Right cardiac atrium (tissue), 5 donors: ENCODE data around the gene TOM1. TPM values are rescaled to one million over a fixed set of nuclear protein-coding genes. Genes with fewer than 3 reads are reported as not detected.

Experiments used
- ATAC-seq, 2 donors: fragments of 200-7000 bp; cut with Tn5 transposase; one replicate each; pipeline versions ENCODE4 v1.8.0 to v1.9.1; 2020; ENCODE audit warnings: moderate library complexity in 2 of 2, mild to moderate bottlenecking in 1 of 2
- DNase-seq, 3 donors: peaks; one replicate each; pipeline ENCODE4 v3.0.0-alpha.2; 2020
- H3K27ac ChIP-seq: one replicate; pipeline ENCODE4 v1.5.1; 2013; ENCODE audit warnings: mild to moderate bottlenecking, low read length, control low read depth, moderate library complexity
- H3K27me3 ChIP-seq: one replicate; pipeline ENCODE4 v1.6.1; 2013; ENCODE audit not compliant: control insufficient read depth, insufficient read depth
- H3K4me1 ChIP-seq: one replicate; pipeline ENCODE4 v1.6.1; 2013; ENCODE audit warnings: low read length; ENCODE audit not compliant: control insufficient read depth, insufficient read depth
- H3K4me3 ChIP-seq: one replicate; pipeline ENCODE4 v1.5.1; 2013; ENCODE audit warnings: low read length, control low read depth
- H3K9me3 ChIP-seq: one replicate; pipeline ENCODE4 v1.6.1; 2013; ENCODE audit warnings: low read length; ENCODE audit not compliant: control insufficient read depth
- WGBS: extraction: QIAGEN DNeasy Blood & Tissue Kit; methylation state at CpG from one replicate; pipeline ENCODE4 v1.1.7; 2013; 5-methylcytosine and 5-hydroxymethylcytosine counted together
- intact Hi-C, 4 donors: fragments of 100-400 bp; cut with DNase I; formaldehyde crosslinking; loops; one replicate each; pipeline versions ENCODE4 v1.11.0 to v1.14.0; 2022 to 2023
- polyA plus RNA-seq: library from polyadenylated mRNA; stranded (reverse); fragments of 200-250 nt; gene quantifications from one replicate; pipeline ENCODE4 v1.2.3, GENCODE V29; 2013
- total RNA-seq, 4 donors: library from RNA; stranded (reverse); fragmentation: NEBNext Ultra II Directional; extraction: Animal tissue kit (Norgen Biotek cat#: 25700); gene quantifications; one replicate each; pipeline ENCODE4 v1.2.1, GENCODE V29; 2021
- donor health status: healthy with polysubstance abuse.
- donor health status: DM: no; HTN: yes; CAD: no.
- donor health status: DM: no; HTN: no; CAD: no.
- donor health status: DM: no; HTN: yes; CAD: no; lungs with severe emphysema.
- donor health status: DM: yes; HTN: yes; CAD: no.

Gene TOM1
- total and polyA plus RNA-seq, 5 donors = 54.0 to 75.9 (median 55.9) TPM

DNA sequence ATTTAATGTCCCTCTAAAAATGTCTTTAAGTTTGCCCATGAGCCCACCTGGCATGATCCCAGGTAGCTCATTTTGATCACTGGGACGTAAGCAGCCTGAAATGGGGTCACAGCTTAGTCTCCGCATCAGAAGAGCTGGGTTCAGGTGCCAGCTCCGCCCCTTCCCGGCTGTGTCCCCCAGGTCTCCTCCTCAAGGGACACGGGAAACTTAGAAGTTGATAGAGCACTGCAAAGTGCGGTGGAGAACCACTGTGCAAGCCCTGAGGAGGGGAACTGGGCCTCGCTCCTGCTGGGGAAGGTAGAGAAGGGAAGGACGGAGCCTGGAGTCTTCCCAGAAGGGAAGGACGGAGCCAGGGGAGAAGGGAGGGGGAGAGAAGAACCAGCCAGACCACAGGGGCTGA is 7.7 kb downstream of the TOM1 start:
- Histone ChIP-seq H3K9me3 (no peaks in the 10 kb centered on the region), H3K4me1 (peaks cover 21% of the 10 kb centered on the region), H3K27ac (no peak overlapping the region), H3K4me3 (no peak overlapping the region), H3K27me3 (no peaks in the 10 kb centered on the region)
- 77% methylated on average over 9 of the region's 9 CpGs for WGBS
- DNase-seq = no peak
- intact Hi-C loops = no loop called here
- no peak for ATAC-seq

DNA sequence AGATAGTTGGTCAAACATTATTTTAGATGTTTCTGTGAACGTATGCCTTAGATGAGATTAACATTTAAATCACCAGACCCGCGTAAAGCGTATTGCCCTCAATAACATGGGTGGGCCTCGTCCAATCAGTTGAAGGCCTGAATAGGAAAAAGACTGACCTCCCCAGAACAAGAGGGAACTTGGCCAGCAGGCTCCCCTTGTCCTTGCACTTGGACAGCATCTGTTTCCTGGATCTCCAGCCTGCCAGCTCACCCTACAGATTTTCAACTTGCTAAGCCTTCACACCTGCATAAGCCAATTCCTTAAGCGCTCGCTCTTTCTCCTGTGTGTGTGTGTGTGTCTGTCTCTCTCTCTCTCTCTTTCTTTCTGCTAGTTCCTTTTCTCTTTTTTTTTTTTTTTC is 8.2 kb downstream of the TOM1 start:
- H3K27ac ChIP-seq = no peak overlapping the region
- H3K27me3 ChIP-seq = no peaks in the 10 kb centered on the region
- 89% methylated on average over 7 of the region's 7 CpGs for WGBS
- H3K4me1 ChIP-seq = peaks cover 25% of the 10 kb centered on the region
- DNase-seq (no peak), ATAC-seq (no peak)
- no peak overlapping the region for H3K4me3 ChIP-seq
- H3K9me3 ChIP-seq = no peaks in the 10 kb centered on the region
- intact Hi-C loops = no loop called here

DNA sequence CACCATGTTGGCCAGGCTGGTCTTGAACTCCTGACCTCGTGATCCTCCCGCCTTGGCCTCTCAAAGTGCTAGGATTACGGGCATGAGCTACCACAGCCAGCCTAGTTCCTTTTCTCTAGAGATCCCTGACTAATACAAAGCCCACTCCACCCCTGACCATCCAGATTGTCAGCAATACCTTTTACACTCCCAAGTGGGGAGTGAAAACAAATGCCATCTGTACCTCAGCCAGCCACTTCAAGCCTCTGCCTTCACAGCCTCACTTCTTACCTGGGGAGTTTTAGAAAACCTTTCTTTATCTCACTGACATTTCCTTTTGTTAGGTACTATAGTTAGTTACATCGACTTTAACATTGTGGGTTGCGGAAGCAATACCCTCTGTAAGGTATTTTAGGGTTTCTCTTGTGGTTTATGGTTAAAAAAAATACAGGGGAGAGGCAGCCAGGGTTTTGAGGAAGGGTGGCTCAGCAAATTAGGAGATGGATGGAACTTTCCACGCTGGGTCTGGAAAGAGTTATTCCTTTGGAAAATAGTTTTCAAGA is 8.9 kb downstream of the TOM1 start:
- intact Hi-C loops = no loop called here
- H3K27ac ChIP-seq = no peak overlapping the region

DNA sequence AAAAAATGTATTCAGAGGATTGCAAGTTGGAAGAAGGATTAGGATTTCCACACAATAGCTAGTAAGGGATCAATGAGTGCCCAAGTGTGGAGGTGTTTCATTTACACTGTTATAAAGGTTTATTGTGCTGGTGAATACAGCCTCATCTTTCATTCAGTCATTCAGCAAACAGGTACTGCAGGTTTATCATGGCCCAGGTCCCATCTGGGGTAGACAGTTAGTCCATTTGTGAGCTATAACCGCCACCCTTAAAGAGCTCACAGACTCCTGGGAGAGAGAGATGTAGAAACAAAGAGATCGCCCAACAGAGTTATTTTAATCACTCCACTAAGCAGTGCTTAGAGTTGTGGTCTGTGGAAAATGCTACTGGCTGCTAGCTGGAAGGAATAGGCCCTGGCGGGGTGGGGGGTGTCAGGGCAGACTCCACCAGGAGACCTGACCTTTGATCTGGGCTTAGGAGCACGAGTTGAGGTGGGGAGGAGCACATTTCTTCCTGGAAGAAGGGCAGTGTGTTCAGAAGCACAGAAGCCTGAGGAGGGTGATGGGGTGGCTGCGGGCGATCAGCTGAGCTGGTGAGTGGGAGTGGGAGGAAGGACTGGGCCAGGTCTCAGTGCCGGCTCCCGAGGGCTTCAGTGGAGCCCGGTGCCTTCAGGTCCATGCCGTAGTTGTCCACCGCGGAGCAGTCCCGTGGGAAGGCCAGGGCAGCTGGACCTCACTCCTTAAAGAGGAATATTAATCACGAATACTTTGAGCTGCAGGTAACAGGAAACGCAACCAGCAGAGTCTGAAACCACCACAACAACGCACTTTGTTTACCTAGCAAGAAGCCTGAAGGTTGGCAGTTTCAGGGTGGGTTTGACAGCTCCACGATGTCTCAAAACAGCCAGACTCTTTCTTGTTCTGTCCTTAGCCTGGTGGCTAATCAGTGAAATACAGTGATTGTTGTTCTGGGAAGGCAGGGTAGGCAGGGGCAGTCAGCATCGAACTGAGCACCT is 11.2 kb downstream of the TOM1 start:
- 60% methylated on average over 18 of the region's 18 CpGs for WGBS
- Histone ChIP-seq H3K27ac (peak overlapping the region; percentile 79), H3K4me1 (peaks cover 26% of the 10 kb centered on the region), H3K27me3 (no peaks in the 10 kb centered on the region), H3K9me3 (no peaks in the 10 kb centered on the region), H3K4me3 (no peak overlapping the region)
- intact Hi-C loops = no loop called here
- ATAC-seq = no peak
- no peak for DNase-seq

More for the DNA sequence above, 8.9 kb downstream of the TOM1 start:
- Histone ChIP-seq H3K9me3 (no peaks in the 10 kb centered on the region), H3K4me3 (no peak overlapping the region), H3K4me1 (peaks cover 29% of the 10 kb centered on the region), H3K27me3 (no peaks in the 10 kb centered on the region)
- WGBS = 83% methylated on average over 6 of the region's 6 CpGs
- DNase-seq (no peak), ATAC-seq (no peak)

DNA sequence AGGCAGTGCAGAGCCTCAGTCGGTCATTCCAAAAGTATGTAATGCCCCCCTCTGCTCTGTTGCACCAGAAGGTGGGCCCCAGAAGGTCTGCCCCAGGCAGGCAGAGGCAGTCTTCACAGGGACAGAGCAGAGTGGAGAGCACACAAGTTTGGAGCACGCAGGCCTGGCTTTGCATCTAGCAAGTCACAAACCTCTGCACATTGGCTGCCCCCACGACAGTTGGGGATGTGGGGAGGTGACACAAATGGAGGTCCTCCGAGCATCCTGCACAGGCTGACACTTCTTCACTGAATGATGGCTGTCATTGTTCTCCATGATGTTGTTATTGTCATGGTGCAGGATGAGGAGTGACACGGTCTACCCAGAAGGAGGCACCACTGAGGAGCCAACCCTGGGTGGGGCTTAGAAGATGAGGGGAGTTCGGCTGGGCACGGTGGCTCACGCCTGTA is 11.9 kb downstream of the TOM1 start:
- Histone ChIP-seq H3K4me3 (no peak overlapping the region), H3K9me3 (no peaks in the 10 kb centered on the region), H3K27ac (peak overlapping the region; percentile 79), H3K4me1 (peaks cover 20% of the 10 kb centered on the region), H3K27me3 (no peaks in the 10 kb centered on the region)
- intact Hi-C loops = no loop called here
- WGBS = 90% methylated on average over 8 of the region's 8 CpGs
- ATAC-seq = no peak
- no peak for DNase-seq

DNA sequence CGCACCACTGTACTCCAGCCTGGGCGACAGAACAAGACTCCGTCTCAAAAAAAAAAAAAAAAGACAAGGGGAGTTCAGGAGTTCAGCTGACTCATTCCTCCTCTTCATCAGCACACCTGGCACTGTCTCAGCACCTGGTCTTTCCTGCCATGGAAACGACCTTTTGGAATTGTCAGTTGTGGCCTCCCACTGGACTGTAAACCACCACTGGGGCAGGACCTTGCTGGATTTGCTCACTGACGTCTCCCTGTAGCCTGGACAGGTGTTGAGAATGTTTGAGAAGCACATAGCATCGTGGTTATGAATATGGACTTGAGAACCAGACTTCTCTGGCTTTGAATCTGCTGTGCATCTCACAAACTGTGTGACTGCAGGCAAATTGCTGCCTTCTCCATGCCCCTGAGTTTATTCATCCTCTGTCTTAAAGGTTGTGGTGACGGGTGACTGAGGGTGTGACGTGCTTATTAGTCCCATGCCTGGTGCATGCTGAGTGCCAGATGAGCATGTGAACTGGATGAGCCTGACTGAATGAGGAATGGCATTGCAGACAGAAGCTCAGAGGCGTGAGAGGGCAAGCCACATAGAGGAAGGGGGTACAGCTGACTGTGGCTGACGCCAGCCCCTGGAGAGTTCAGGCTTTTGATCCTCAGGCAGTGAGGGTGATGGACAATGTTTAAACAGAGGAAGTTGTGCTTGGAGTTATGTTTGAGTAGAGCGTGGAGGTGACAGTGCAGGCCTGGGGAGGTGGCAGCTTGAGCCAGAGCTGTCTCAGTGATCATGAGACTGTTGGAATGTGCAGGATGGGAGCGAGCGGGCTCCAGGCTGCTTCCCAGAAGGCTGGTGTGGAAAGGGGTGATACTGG is 12.7 kb downstream of the TOM1 start:
- no peaks in the 10 kb centered on the region for H3K27me3 ChIP-seq
- no peak overlapping the region for H3K4me3 ChIP-seq
- H3K9me3 ChIP-seq = no peaks in the 10 kb centered on the region
- peaks cover 18% of the 10 kb centered on the region for H3K4me1 ChIP-seq
- H3K27ac ChIP-seq = peak overlapping the region; percentile 94
- ATAC-seq (peak; percentile 46 to 49), DNase-seq (peak in 2 of 3 donors; percentile 44 to 68)
- WGBS = 75% methylated on average over 13 of the region's 13 CpGs
- intact Hi-C loops = no loop called here

DNA sequence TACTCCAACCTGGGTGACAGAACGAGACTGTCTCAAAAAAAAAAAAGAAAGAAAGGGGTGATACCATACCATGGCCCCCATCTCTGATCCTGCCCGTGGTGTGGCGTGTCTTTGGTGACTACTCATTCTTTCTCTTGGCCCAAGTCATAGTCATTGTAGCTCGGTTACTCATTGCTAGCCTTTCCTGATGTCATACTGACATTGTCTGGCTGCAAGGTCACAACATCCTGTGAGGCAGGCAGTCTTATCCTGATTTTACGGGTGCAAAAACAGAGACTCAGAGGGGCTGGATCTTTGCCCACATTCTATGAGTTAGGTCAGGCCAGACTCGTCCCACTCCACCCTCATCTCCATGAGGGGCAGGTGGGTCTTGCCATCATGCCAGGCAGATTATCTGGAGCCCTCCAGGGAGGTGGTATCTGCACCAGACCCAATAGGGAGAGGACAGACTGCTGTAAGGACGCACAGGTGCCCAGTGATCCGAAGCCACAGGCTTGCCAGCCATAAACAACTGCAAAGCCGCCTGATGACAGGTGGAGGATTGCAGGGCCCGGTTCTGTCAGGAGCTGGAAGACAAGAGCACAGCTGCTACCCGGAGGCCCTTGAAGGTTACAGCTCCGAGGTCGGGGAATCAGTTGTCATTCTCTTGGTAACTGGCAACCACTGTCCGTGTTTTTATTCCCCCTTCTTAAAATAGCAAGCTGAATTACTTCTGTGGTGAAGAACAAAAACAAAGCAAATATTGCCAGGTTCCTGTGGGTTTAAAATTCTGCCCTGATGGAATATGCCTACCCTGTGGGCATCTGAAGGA is 13.8 kb downstream of the TOM1 start:
- 32% methylated on average over 14 of the region's 14 CpGs for WGBS
- Histone ChIP-seq H3K27ac (peak overlapping the region; percentile 94), H3K4me1 (peaks cover 16% of the 10 kb centered on the region), H3K27me3 (no peaks in the 10 kb centered on the region), H3K4me3 (no peak overlapping the region), H3K9me3 (no peaks in the 10 kb centered on the region)
- peak in 2 of 3 donors; percentile 35 to 68 for DNase-seq
- intact Hi-C loops = no loop called here
- peak; percentile 36 to 67 for ATAC-seq

DNA sequence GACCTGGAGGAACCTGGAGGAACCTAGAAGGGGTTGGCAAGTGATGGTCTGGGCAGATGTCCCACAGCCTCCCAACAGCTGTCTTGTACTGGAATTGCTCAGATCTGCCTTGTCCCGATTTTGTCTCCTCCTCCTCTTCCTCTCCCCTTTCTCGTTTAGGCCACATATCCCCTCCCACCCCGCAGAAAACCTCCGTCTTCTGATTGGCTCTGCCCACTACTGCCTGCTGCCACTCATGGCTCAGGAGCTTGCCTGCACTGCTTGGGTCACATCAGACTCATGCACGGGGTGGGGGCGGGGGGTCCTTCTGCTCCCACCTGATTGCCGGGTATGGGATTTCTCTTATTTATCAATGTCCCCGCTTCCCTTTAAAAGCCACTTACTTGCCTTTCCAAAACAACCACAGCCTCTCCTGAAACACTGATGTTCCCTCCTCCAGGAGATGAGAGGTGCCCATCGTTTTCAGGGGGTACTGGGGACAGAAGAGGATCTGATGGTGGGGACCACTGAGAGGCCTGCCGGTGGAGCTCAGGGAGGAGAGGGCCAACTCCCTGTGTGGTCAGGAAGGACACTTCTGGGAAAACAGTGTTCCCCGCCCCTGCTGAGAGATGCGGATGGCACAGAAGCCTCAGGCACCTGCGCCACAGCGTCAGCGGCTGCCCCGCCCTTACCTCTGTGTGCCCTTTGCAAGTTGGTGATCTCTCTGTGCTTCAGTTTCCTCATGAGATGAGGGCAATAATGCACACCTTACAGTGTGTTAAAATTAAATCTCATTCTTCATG is 14.7 kb downstream of the TOM1 start:
- ATAC-seq (peak; percentile 13 to 18), DNase-seq (no peak)
- Histone ChIP-seq H3K27me3 (no peaks in the 10 kb centered on the region), H3K9me3 (no peaks in the 10 kb centered on the region), H3K27ac (peak overlapping the region; percentile 94), H3K4me1 (peaks cover 16% of the 10 kb centered on the region), H3K4me3 (no peak overlapping the region)
- WGBS = 67% methylated on average over 16 of the region's 16 CpGs
- intact Hi-C loops = no loop called here

DNA sequence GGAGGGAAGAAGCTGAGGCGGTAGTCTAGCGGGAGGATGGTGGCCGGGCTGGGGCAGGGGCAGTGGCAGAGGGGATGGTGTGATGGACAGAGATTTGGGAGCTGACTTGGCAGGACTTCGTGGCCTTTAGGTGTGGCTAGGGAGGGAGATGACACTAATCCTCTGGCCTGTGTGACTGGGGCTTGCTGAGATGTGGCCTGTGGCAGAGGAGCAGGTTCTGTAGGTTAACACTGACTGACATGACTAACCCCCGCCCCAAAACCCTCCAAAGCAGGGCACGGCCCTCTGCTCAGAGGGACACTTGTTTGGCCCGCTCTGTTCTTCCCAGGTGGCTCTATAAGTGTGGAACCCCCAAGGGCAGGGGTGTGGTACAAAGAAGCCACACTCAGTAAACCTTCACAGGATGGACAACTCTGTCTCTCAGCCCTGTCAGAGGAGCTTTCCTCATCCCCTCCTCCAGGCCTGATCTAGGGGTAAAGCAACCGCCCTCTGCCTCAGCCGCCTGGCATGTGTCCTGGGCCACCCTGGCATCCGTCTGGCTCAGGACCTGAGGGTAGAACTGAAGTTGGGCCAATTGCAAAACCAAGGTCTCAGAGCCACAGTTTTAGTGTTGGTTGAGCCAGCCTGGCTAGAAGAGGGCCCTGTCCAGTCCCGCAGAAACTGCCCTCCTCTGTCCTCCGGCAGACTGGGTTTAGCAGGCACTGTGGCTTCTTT is 15.6 kb downstream of the TOM1 start:
- ATAC-seq = peak in 1 of 2 donors; percentile 0
- 74% methylated on average over 12 of the region's 12 CpGs for WGBS
- peak in 1 of 3 donors; percentile 38 for DNase-seq
- intact Hi-C loops = no loop called here
- peaks cover 16% of the 10 kb centered on the region for H3K4me1 ChIP-seq
- no peak overlapping the region for H3K4me3 ChIP-seq
- H3K9me3 ChIP-seq = no peaks in the 10 kb centered on the region
- H3K27me3 ChIP-seq = no peaks in the 10 kb centered on the region
- H3K27ac ChIP-seq = peak overlapping the region; percentile 94
